H9 (cell line): Measurements from ENCODE around the gene HOXA9. TPM values are rescaled to one million over a fixed set of nuclear protein-coding genes. Genes with fewer than 3 reads are reported as not detected.

ENCODE experiments used
- DNase-seq: peaks from one replicate; pipeline ENCODE4 v3.0.0-alpha.2; 2017
- H2AFZ ChIP-seq: one replicate; pipeline ENCODE4 v1.6.1; 2013; ENCODE audit warnings: mild to moderate bottlenecking, low read length, control low read depth, moderate library complexity
- H2AK5ac ChIP-seq: 2 replicates; pipeline ENCODE4 v1.6.1; 2013; ENCODE audit warnings: low read length, control low read depth, mixed read lengths; ENCODE audit not compliant: insufficient read length
- H2BK120ac ChIP-seq: one replicate; pipeline ENCODE4 v1.6.1; 2013; ENCODE audit warnings: low read depth, mild to moderate bottlenecking, low read length, control low read depth, inconsistent platforms; ENCODE audit not compliant: poor library complexity, severe bottlenecking
- H2BK12ac ChIP-seq: 2 replicates; pipeline ENCODE4 v1.6.1; 2013; ENCODE audit warnings: low read length, control low read depth, mixed read lengths, low read depth; ENCODE audit not compliant: insufficient read length
- H2BK15ac ChIP-seq: 2 replicates; pipeline ENCODE4 v1.6.1; 2013; ENCODE audit warnings: low read depth, low read length, control low read depth
- H2BK20ac ChIP-seq: one replicate; pipeline ENCODE4 v1.6.1; 2013; ENCODE audit warnings: low read depth, mild to moderate bottlenecking, low read length, control low read depth, inconsistent platforms; ENCODE audit not compliant: poor library complexity, severe bottlenecking
- H2BK5ac ChIP-seq: 2 replicates; pipeline ENCODE4 v1.6.1; 2013; ENCODE audit warnings: low read length, control low read depth, mixed read lengths; ENCODE audit not compliant: insufficient read length
- H3K14ac ChIP-seq: 2 replicates; pipeline ENCODE4 v1.6.1; 2013; ENCODE audit warnings: low read length, control low read depth; ENCODE audit not compliant: insufficient read depth
- H3K18ac ChIP-seq: 2 replicates; pipeline ENCODE4 v1.6.1; 2013; ENCODE audit warnings: low read depth, mild to moderate bottlenecking, mixed read lengths, low read length, control low read depth; ENCODE audit not compliant: insufficient read length
- H3K23ac ChIP-seq: 2 replicates; pipeline ENCODE4 v1.6.1; 2013; ENCODE audit warnings: low read length, control low read depth, mixed read lengths, low read depth; ENCODE audit not compliant: insufficient read length
- H3K23me2 ChIP-seq: 2 replicates; pipeline ENCODE4 v1.6.1; 2013; ENCODE audit warnings: low read depth, mild to moderate bottlenecking, mixed read lengths, low read length, control low read depth; ENCODE audit not compliant: insufficient read length, poor library complexity, severe bottlenecking
- H3K27ac ChIP-seq: 2 replicates; pipeline ENCODE4 v1.5.1; 2013; ENCODE audit warnings: low read length, control low read depth, mixed read lengths, low read depth; ENCODE audit not compliant: insufficient read length
- H3K27me3 ChIP-seq: 2 replicates; pipeline ENCODE4 v1.6.1; 2013; ENCODE audit warnings: low read length, control low read depth, inconsistent platforms; ENCODE audit not compliant: insufficient read depth
- H3K4ac ChIP-seq: 2 replicates; pipeline ENCODE4 v1.6.1; 2013; ENCODE audit warnings: low read depth, mild to moderate bottlenecking, control low read depth, inconsistent platforms, low read length, moderate library complexity
- H3K4me1 ChIP-seq: 2 replicates; pipeline ENCODE4 v1.6.1; 2013; ENCODE audit warnings: low read length, control low read depth, inconsistent platforms; ENCODE audit not compliant: insufficient read depth
- H3K4me2 ChIP-seq: 2 replicates; pipeline ENCODE4 v1.6.1; 2013; ENCODE audit warnings: low read length, control low read depth, mixed read lengths; ENCODE audit not compliant: insufficient read length, insufficient read depth
- H3K56ac ChIP-seq: 2 replicates; pipeline ENCODE4 v1.6.1; 2013; ENCODE audit warnings: low read depth, mild to moderate bottlenecking, mixed read lengths, low read length, control low read depth; ENCODE audit not compliant: insufficient read length
- H3K79me1 ChIP-seq: 2 replicates; pipeline ENCODE4 v1.6.1; 2013; ENCODE audit warnings: low read depth, mild to moderate bottlenecking, moderate library complexity, low read length, control low read depth, inconsistent platforms; ENCODE audit not compliant: insufficient read depth, poor library complexity, severe bottlenecking
- H3K79me2 ChIP-seq: 2 replicates; pipeline ENCODE4 v1.6.1; 2013; ENCODE audit warnings: low read length, control low read depth, inconsistent platforms; ENCODE audit not compliant: insufficient read depth
- H3K9ac ChIP-seq: 2 replicates; pipeline ENCODE4 v1.6.1; 2013; ENCODE audit warnings: low read length, control low read depth, mixed read lengths; ENCODE audit not compliant: insufficient read length; ENCODE audit errors: extremely low read depth
- H3K9me3 ChIP-seq: one replicate; pipeline ENCODE4 v1.6.1; 2013; ENCODE audit warnings: low read depth, low read length, inconsistent platforms; ENCODE audit not compliant: control insufficient read depth
- H3T11ph ChIP-seq: one replicate; pipeline ENCODE4 v1.6.1; 2013; ENCODE audit warnings: mild to moderate bottlenecking, low read length, control low read depth, inconsistent platforms
- H4K20me1 ChIP-seq: one replicate; pipeline ENCODE4 v1.6.1; 2013; ENCODE audit not compliant: control insufficient read depth, insufficient read length, insufficient read depth
- H4K5ac ChIP-seq: 2 replicates; pipeline ENCODE4 v1.6.1; 2013; ENCODE audit warnings: low read depth, mild to moderate bottlenecking, mixed read lengths, low read length, control low read depth; ENCODE audit not compliant: insufficient read length
- H4K8ac ChIP-seq: replicated peaks from 2 replicates; pipeline ENCODE4 v1.6.1; 2013; ENCODE audit warnings: low read length, control low read depth, mixed read lengths, low read depth; ENCODE audit not compliant: insufficient read length
- H4K91ac ChIP-seq: 2 replicates; pipeline ENCODE4 v1.6.1; 2013; ENCODE audit warnings: low read depth, mild to moderate bottlenecking, moderate library complexity, mixed read lengths, low read length, control low read depth; ENCODE audit not compliant: insufficient read length
- H3K27ac Mint-ChIP-seq, 3 experiments: 2 replicates in 2 of 3; 3 replicates in 1 of 3; pipeline ENCODE4 v1.8.0; 2020 to 2021; ENCODE audit warnings: mixed read lengths in 3 of 3, mild to moderate bottlenecking in 1 of 3, moderate library complexity in 1 of 3
- H3K27me3 Mint-ChIP-seq: 2 replicates; pipeline ENCODE4 v1.8.0; 2021; ENCODE audit warnings: low read depth, mild to moderate bottlenecking, moderate library complexity, mixed read lengths
- H3K36me3 Mint-ChIP-seq, 3 experiments: 2 replicates in 2 of 3; 3 replicates in 1 of 3; pipeline ENCODE4 v1.8.0; 2020 to 2021; ENCODE audit warnings: low read depth in 3 of 3, mixed read lengths in 3 of 3; ENCODE audit not compliant: insufficient read depth in 1 of 3
- H3K4me1 Mint-ChIP-seq, 2 experiments: 2 replicates each; pipeline ENCODE4 v1.8.0; 2020; ENCODE audit warnings: mixed read lengths in 2 of 2
- H3K4me3 Mint-ChIP-seq, 2 experiments: 2 replicates in 1 of 2; 3 replicates in 1 of 2; pipeline ENCODE4 v1.8.0; 2020 to 2021; ENCODE audit warnings: mild to moderate bottlenecking in 2 of 2, mixed read lengths in 2 of 2, moderate library complexity in 1 of 2
- H3K9me3 Mint-ChIP-seq, 2 experiments: 2 replicates in 1 of 2; 3 replicates in 1 of 2; pipeline ENCODE4 v1.8.0; 2020; ENCODE audit warnings: mild to moderate bottlenecking in 2 of 2, mixed read lengths in 2 of 2, moderate library complexity in 1 of 2
- CTCF ChIP-seq: fragments of 200-600 bp; sonication (generic); conservative IDR thresholded peaks from 3 replicates; pipeline ENCODE4 v1.8.0; 2021; ENCODE audit warnings: antibody characterized with exemption, mild to moderate bottlenecking
- WGBS: extraction: QIAGEN DNeasy Blood & Tissue Kit; methylation state at CpG from one replicate; pipeline ENCODE4 v1.1.7; 2013; ENCODE audit warnings: missing lambda C conversion rate, low lambda C conversion rate, mixed read lengths; ENCODE audit not compliant: insufficient read length; ENCODE audit errors: extremely low coverage; 5-methylcytosine and 5-hydroxymethylcytosine counted together
- total RNA-seq: library from RNA; stranded (reverse); gene quantifications from 2 replicates; pipeline ENCODE4 v1.2.1, GENCODE V29; 2021

Gene HOXA9
- total RNA-seq, 1 experiment from 2014 or later, result not detected

GRCh38 chr7:27177795-27178320 lies 12.5 kb upstream of the HOXA9 start:
- Histone ChIP-seq H3T11ph (no peak overlapping the region), H4K91ac (no peak overlapping the region), H2AFZ (no peak overlapping the region), H3K4me2 (no peak overlapping the region), H2BK12ac (no peak overlapping the region), H3K18ac (no peak overlapping the region), H3K56ac (no peak overlapping the region), H3K4me1 (no peaks in the 10 kb centered on the region), H3K23ac (no peak overlapping the region), H2BK120ac (no peak overlapping the region), H2BK20ac (no peak overlapping the region), H4K20me1 (no peaks in the 10 kb centered on the region), H4K5ac (no peak overlapping the region), H2BK5ac (no peak overlapping the region), H3K9me3 (no peaks in the 10 kb centered on the region), H3K79me2 (no peaks in the 10 kb centered on the region), H3K9ac (no peak overlapping the region), H2BK15ac (no peak overlapping the region), H3K14ac (no peak overlapping the region), H4K8ac (no peak overlapping the region), H3K23me2 (no peaks in the 10 kb centered on the region), H3K4ac (no peak overlapping the region), H3K27ac (no peak overlapping the region), H2AK5ac (no peak overlapping the region), H3K27me3 (peaks cover 98% of the 10 kb centered on the region), H3K79me1 (no peaks in the 10 kb centered on the region)
- WGBS, result no CpG with 5 or more reads among the region's 5 CpGs
- H3K4me1 Mint-ChIP-seq, result peaks cover 3 to 12% of the 10 kb centered on the region in 2 experiments
- H3K27ac Mint-ChIP-seq, result no peak overlapping the region
- no peaks in the 10 kb centered on the region; a peak in 2 of 7 replicates for H3K36me3 Mint-ChIP-seq
- H3K4me3 Mint-ChIP-seq, result no peak overlapping the region
- no peak for DNase-seq
- H3K27me3 Mint-ChIP-seq, result peaks cover 98% of the 10 kb centered on the region
- no peak for TF ChIP-seq CTCF
- peaks cover 2 to 14% of the 10 kb centered on the region in 2 experiments; a peak in 1 of 5 replicates for H3K9me3 Mint-ChIP-seq
